Measurements from ENCODE around the gene SH3BP1.

DNA sequence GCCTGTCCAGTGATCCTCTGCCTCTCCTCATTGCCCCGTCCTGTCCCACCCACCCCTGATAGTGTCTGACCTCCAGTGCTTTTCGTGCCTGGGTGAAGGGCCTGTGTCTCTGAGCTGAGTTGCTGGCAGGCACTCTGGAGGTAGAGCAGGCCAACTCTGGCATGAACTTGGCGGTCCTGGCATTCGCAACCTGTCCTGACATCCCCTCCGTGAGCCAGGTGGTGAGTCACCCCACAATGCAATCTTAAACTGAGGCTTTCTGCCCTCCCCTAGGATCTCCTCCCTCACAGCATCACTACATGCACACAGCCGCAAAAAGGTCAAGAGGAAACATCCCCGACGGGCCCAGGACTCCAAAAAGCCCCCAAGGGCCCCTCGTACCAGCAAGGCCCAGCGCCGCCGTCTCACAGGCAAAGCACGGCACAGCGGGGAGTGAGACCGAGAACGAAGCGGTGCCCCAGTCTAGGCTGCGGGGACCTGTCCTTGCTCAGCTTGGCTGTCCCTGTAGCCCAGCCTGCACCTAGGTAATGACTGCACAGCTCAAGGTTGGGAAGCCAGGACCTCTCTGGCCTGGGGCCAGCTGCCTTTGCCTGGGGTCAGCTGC lies 51.5 kb downstream of the SH3BP1 start:
- TF ChIP-seq, protein P1, sequence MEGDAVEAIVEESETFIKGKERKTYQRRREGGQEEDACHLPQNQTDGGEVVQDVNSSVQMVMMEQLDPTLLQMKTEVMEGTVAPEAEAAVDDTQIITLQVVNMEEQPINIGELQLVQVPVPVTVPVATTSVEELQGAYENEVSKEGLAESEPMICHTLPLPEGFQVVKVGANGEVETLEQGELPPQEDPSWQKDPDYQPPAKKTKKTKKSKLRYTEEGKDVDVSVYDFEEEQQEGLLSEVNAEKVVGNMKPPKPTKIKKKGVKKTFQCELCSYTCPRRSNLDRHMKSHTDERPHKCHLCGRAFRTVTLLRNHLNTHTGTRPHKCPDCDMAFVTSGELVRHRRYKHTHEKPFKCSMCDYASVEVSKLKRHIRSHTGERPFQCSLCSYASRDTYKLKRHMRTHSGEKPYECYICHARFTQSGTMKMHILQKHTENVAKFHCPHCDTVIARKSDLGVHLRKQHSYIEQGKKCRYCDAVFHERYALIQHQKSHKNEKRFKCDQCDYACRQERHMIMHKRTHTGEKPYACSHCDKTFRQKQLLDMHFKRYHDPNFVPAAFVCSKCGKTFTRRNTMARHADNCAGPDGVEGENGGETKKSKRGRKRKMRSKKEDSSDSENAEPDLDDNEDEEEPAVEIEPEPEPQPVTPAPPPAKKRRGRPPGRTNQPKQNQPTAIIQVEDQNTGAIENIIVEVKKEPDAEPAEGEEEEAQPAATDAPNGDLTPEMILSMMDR (conservative IDR thresholded peaks at IDR 0.05; ENCODE audit: low read depth, low read length): no peak
- no peak for TF ChIP-seq FOS (IDR thresholded peaks at IDR 0.05; ENCODE audit: low read depth, low read length)
- TF ChIP-seq CHD1 (IDR thresholded peaks at IDR 0.05; ENCODE audit: low read depth, low read length): no peak
- TF ChIP-seq MAFK (IDR thresholded peaks at IDR 0.05; ENCODE audit: low read depth, low read length): no peak
- no peak for TF ChIP-seq MXI1 (IDR thresholded peaks at IDR 0.05; ENCODE audit: borderline replicate concordance, low read depth, low read length)
- no peak for TF ChIP-seq POLR2A (IDR thresholded peaks at IDR 0.05; ENCODE audit: low read depth, low read length)
- no peak for TF ChIP-seq RAD21 (IDR thresholded peaks at IDR 0.05; ENCODE audit: low read length)
- TF ChIP-seq, protein P2, sequence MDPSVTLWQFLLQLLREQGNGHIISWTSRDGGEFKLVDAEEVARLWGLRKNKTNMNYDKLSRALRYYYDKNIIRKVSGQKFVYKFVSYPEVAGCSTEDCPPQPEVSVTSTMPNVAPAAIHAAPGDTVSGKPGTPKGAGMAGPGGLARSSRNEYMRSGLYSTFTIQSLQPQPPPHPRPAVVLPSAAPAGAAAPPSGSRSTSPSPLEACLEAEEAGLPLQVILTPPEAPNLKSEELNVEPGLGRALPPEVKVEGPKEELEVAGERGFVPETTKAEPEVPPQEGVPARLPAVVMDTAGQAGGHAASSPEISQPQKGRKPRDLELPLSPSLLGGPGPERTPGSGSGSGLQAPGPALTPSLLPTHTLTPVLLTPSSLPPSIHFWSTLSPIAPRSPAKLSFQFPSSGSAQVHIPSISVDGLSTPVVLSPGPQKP (IDR thresholded peaks at IDR 0.05; ENCODE audit: borderline replicate concordance, low read depth, low read length): no peak

All from IMR-90 (cell line).